T-cell (primary cell): ENCODE results near the gene MRPL42. TPM values are rescaled to one million over a fixed set of nuclear protein-coding genes. Genes with fewer than 3 reads are reported as not detected.
"Not testable (repeated sequence)": the region's sequence is repeated elsewhere in the genome, so short reads cannot be mapped to it uniquely, and the experiment has no call there.

Experiments
- ATAC-seq, 4 experiments: fragments of 200-7000 bp in 3 of 4; fragments of 150-1000 bp in 1 of 4; cut with Tn5 transposase; replicated peaks in 1 of 4; 1 replicate in 3 of 4; 2 replicates in 1 of 4; pipeline ENCODE4 v1.10.0; 2021; ENCODE audit warnings: moderate library complexity in 3 of 4, mild to moderate bottlenecking in 2 of 4, moderate number of reproducible peaks in 1 of 4
- CTCF ChIA-PET, 2 donors: fragments of 300-600 bp; sonication (Branson Sonifier 250); formaldehyde crosslinking; loops; one replicate each; lab custom pipeline; 2022; ENCODE audit warnings: antibody characterized with exemption in 2 of 2; lab: Charles Lee
- POLR2A ChIA-PET, 2 donors: fragments of 300-600 bp; sonication (Branson Sonifier 250); formaldehyde crosslinking; loops; one replicate each; lab custom pipeline; 2022; ENCODE audit warnings: antibody characterized with exemption in 2 of 2; lab: Charles Lee
- DNase-seq, 35 experiments: peaks; one replicate each; pipeline versions ENCODE4 v3.0.0 to v3.0.0-alpha.2; 2013 to 2023
- H3K27ac ChIP-seq: one replicate; pipeline ENCODE4 v1.5.1; 2013; ENCODE audit warnings: low read length
- H3K27me3 ChIP-seq, 2 experiments: replicated peaks in 1 of 2; 1 replicate in 1 of 2; 2 replicates in 1 of 2; pipeline versions ENCODE4 v1.6.1 to v1.7.0; 2013; ENCODE audit warnings: low read length in 1 of 2, mixed read lengths in 1 of 2; ENCODE audit not compliant: control insufficient read depth in 2 of 2, insufficient read depth in 2 of 2; ENCODE audit errors: extremely low read depth in 1 of 2
- H3K36me3 ChIP-seq, 2 donors: 1 replicate in 1 of 2; 2 replicates in 1 of 2; pipeline versions ENCODE4 v1.6.1 to v1.7.0; 2013; ENCODE audit warnings: low read length in 1 of 2; ENCODE audit not compliant: control insufficient read depth in 2 of 2, insufficient read depth in 1 of 2; ENCODE audit errors: extremely low read depth in 1 of 2
- H3K4me1 ChIP-seq, 2 experiments: 1 replicate in 1 of 2; 2 replicates in 1 of 2; pipeline versions ENCODE4 v1.6.1 to v1.7.0; 2013; ENCODE audit warnings: low read length in 2 of 2, mixed read lengths in 1 of 2; ENCODE audit not compliant: insufficient read depth in 2 of 2, control insufficient read depth in 1 of 2; ENCODE audit errors: extremely low read depth in 1 of 2
- H3K4me3 ChIP-seq, 2 donors: 1 replicate in 1 of 2; 2 replicates in 1 of 2; pipeline versions ENCODE4 v1.5.1 to v1.7.0; 2013; ENCODE audit warnings: mild to moderate bottlenecking in 2 of 2, low read length in 1 of 2, moderate library complexity in 1 of 2; ENCODE audit not compliant: control insufficient read depth in 1 of 2; ENCODE audit errors: extremely low read depth in 1 of 2
- H3K9me3 ChIP-seq: 2 replicates; pipeline ENCODE4 v1.7.0; 2013
- H3K27ac Mint-ChIP-seq, 2 donors: one replicate each; pipeline ENCODE4 v1.8.0; 2020 to 2021; ENCODE audit warnings: mild to moderate bottlenecking in 2 of 2, mixed read lengths in 2 of 2
- H3K27me3 Mint-ChIP-seq, 2 donors: one replicate each; pipeline ENCODE4 v1.8.0; 2021 to 2022; ENCODE audit warnings: mixed read lengths in 2 of 2
- H3K36me3 Mint-ChIP-seq: one replicate; pipeline ENCODE4 v1.8.0; 2021; ENCODE audit warnings: mixed read lengths
- H3K4me1 Mint-ChIP-seq, 3 donors: one replicate each; pipeline ENCODE4 v1.8.0; 2020 to 2022; ENCODE audit warnings: mixed read lengths in 3 of 3, mild to moderate bottlenecking in 1 of 3
- H3K4me3 Mint-ChIP-seq, 3 donors: one replicate each; pipeline ENCODE4 v1.8.0; 2020 to 2022; ENCODE audit warnings: mild to moderate bottlenecking in 3 of 3, mixed read lengths in 3 of 3, moderate library complexity in 3 of 3
- H3K9me3 Mint-ChIP-seq, 3 donors: one replicate each; pipeline ENCODE4 v1.8.0; 2020 to 2022; ENCODE audit warnings: mixed read lengths in 3 of 3
- WGBS: methylation state at CpG from one replicate; pipeline ENCODE4 v1.1.5; 2013; ENCODE audit warnings: missing lambda C conversion rate; ENCODE audit not compliant: insufficient coverage; 5-methylcytosine and 5-hydroxymethylcytosine counted together
- total RNA-seq, 35 experiments: library from RNA in 6 of 35; stranded (reverse) in 6 of 35; fragments of 120-200 nt in 1 of 35; gene quantifications; one replicate each; pipeline versions ENCODE4 v1.2.1 to v1.2.4 and lab custom pipeline; 2013 to 2026

The MRPL42 gene
- total RNA-seq, 5 donors from 2014 or later (not counting 1 experiment from before 2014, with no cell fraction given), result 35.1 to 46.7 (median 40.4) TPM

GRCh38 chr12:93498813-93499212, 31.5 kb downstream of the MRPL42 start:
- H3K27me3 ChIP-seq, H3K27me3 Mint-ChIP-seq, H3K4me1 Mint-ChIP-seq, H3K4me3 ChIP-seq, CTCF ChIA-PET, H3K9me3 ChIP-seq, H3K9me3 Mint-ChIP-seq, POLR2A ChIA-PET, H3K27ac ChIP-seq, ATAC-seq, H3K4me3 Mint-ChIP-seq, H3K27ac Mint-ChIP-seq, DNase-seq, H3K4me1 ChIP-seq: not testable (repeated sequence)
- no CpG with 5 or more reads among the region's 1 CpG for WGBS
- peaks cover 30% of the 10 kb centered on the region for H3K36me3 Mint-ChIP-seq
- H3K36me3 ChIP-seq, result peaks cover 3 to 13% of the 10 kb centered on the region in 2 donors

GRCh38 chr12:93500201-93500600, 32.9 kb downstream of the MRPL42 start:
- no peaks in the 10 kb centered on the region for H3K9me3 Mint-ChIP-seq
- POLR2A ChIA-PET, result no interaction called here

GRCh38 chr12:93500667-93501066, 33.4 kb downstream of the MRPL42 start:
- H3K4me1 Mint-ChIP-seq, result peaks cover 0 to 2% (median 0%) of the 10 kb centered on the region in 3 donors
- DNase-seq, result no peak

More at GRCh38 chr12:93500201-93500600, 32.9 kb downstream of the MRPL42 start:
- Histone ChIP-seq H3K4me3 (no peak overlapping the region), H3K27me3 (no peaks in the 10 kb centered on the region), H3K27ac (no peak overlapping the region), H3K9me3 (no peaks in the 10 kb centered on the region), H3K4me1 (no peaks in the 10 kb centered on the region), H3K36me3 (peaks cover 0 to 5% of the 10 kb centered on the region in 2 donors)
- ATAC-seq, result no peak
- Mint-ChIP-seq H3K4me1 (peaks cover 0 to 2% (median 0%) of the 10 kb centered on the region in 3 donors), H3K4me3 (no peak overlapping the region), H3K27me3 (no peaks in the 10 kb centered on the region), H3K36me3 (peaks cover 23% of the 10 kb centered on the region), H3K27ac (no peak overlapping the region)
- WGBS, result no CpG with 5 or more reads among the region's 1 CpG
- no peak for DNase-seq
- CTCF ChIA-PET, result interaction anchor here (1.0 kb wide), 2 partner anchors 601 to 602 kb away, joined by 3 to 7 read pairs; no protein-coding TSS in a partner anchor

GRCh38 chr12:93502802-93503623, 35.7 kb downstream of the MRPL42 start:
- peaks cover 0 to 7% (median 0%) of the 10 kb centered on the region in 3 donors for H3K4me1 Mint-ChIP-seq
- peaks cover 10% of the 10 kb centered on the region for H3K36me3 Mint-ChIP-seq
- Histone ChIP-seq H3K36me3 (peaks cover 0 to 2% of the 10 kb centered on the region in 2 donors), H3K4me1 (no peaks in the 10 kb centered on the region), H3K27ac (no peak overlapping the region), H3K9me3 (no peaks in the 10 kb centered on the region), H3K27me3 (no peaks in the 10 kb centered on the region), H3K4me3 (no peak overlapping the region)
- H3K4me3 Mint-ChIP-seq, result no peak overlapping the region
- peak in 1 of 4 experiments; percentile 46 for ATAC-seq
- peak; percentile 5 to 78 (median 54) for DNase-seq
- H3K9me3 Mint-ChIP-seq, result no peaks in the 10 kb centered on the region
- H3K27ac Mint-ChIP-seq, result no peak overlapping the region
- ChIA-PET POLR2A (interaction anchor here in 1 of 2 donors (0.6 to 0.7 kb wide), 3 partner anchors 19 to 332 kb away, joined by 3 to 8 read pairs (median 4); no protein-coding TSS in a partner anchor), CTCF (interaction anchor here (0.6 to 8.1 kb wide), 44 partner anchors 8 to 1290 kb away, joined by 3 to 294 read pairs (median 4); partner anchors contain the start of gene MRPL42 (in 1 of the 2))
- no peaks in the 10 kb centered on the region for H3K27me3 Mint-ChIP-seq
- 50% methylated on average over 1 of the region's 11 CpGs for WGBS

More at GRCh38 chr12:93500667-93501066, 33.4 kb downstream of the MRPL42 start:
- Histone ChIP-seq H3K9me3 (no peaks in the 10 kb centered on the region), H3K27ac (no peak overlapping the region), H3K27me3 (no peaks in the 10 kb centered on the region), H3K36me3 (peaks cover 0 to 2% of the 10 kb centered on the region in 2 donors), H3K4me3 (no peak overlapping the region), H3K4me1 (no peaks in the 10 kb centered on the region)
- ATAC-seq, result no peak
- H3K36me3 Mint-ChIP-seq, result peaks cover 21% of the 10 kb centered on the region
- no peaks in the 10 kb centered on the region for H3K27me3 Mint-ChIP-seq
- peak overlapping the region in 1 of 2 donors; percentile 36 for H3K27ac Mint-ChIP-seq
- H3K9me3 Mint-ChIP-seq, result no peaks in the 10 kb centered on the region
- ChIA-PET POLR2A (no interaction called here), CTCF (interaction anchor here (1.0 kb wide), 2 partner anchors 601 kb away, joined by 3 to 7 read pairs; no protein-coding TSS in a partner anchor)
- WGBS, result no CpG with 5 or more reads among the region's 2 CpGs
- H3K4me3 Mint-ChIP-seq, result no peak overlapping the region

- Histone ChIP-seq H3K4me3 (no peak overlapping the region), H3K27ac (no peak overlapping the region), H3K27me3 (no peaks in the 10 kb centered on the region), H3K4me1 (no peaks in the 10 kb centered on the region), H3K36me3 (peaks cover 0 to 2% of the 10 kb centered on the region in 2 donors), H3K9me3 (no peaks in the 10 kb centered on the region)
- no peaks in the 10 kb centered on the region for H3K27me3 Mint-ChIP-seq
- ATAC-seq (no peak), DNase-seq (no peak)
- H3K36me3 Mint-ChIP-seq, result peaks cover 10% of the 10 kb centered on the region
- CTCF ChIA-PET, result interaction anchor here (1.1 to 8.1 kb wide), 4 partner anchors 233 to 595 kb away, joined by 3 to 294 read pairs (median 6); no protein-coding TSS in a partner anchor
- no peaks in the 10 kb centered on the region for H3K9me3 Mint-ChIP-seq
- POLR2A ChIA-PET, result no interaction called here
- H3K4me3 Mint-ChIP-seq, result no peak overlapping the region
- H3K4me1 Mint-ChIP-seq, result peaks cover 0 to 7% (median 0%) of the 10 kb centered on the region in 3 donors
- H3K27ac Mint-ChIP-seq, result no peak overlapping the region
These were observed 39.9 kb downstream of the MRPL42 start for GRCh38 chr12:93507165-93507564.

- ChIA-PET CTCF (interaction anchor here in 1 of 2 donors (0.6 to 8.1 kb wide), 3 partner anchors 81 to 592 kb away, joined by 3 to 294 read pairs (median 20); no protein-coding TSS in a partner anchor), POLR2A (no interaction called here)
- peaks cover 7% of the 10 kb centered on the region for H3K36me3 Mint-ChIP-seq
- WGBS, result 88% methylated on average over 1 of the region's 1 CpG
- DNase-seq (no peak), ATAC-seq (no peak)
- H3K4me3 Mint-ChIP-seq, result no peak overlapping the region
- H3K9me3 Mint-ChIP-seq, result no peaks in the 10 kb centered on the region
- Histone ChIP-seq H3K27me3 (no peaks in the 10 kb centered on the region), H3K4me3 (no peak overlapping the region), H3K9me3 (no peaks in the 10 kb centered on the region), H3K4me1 (no peaks in the 10 kb centered on the region), H3K36me3 (no peaks in the 10 kb centered on the region), H3K27ac (no peak overlapping the region)
- H3K27me3 Mint-ChIP-seq, result no peaks in the 10 kb centered on the region
- H3K4me1 Mint-ChIP-seq, result peaks cover 0 to 5% (median 0%) of the 10 kb centered on the region in 3 donors
- no peak overlapping the region for H3K27ac Mint-ChIP-seq
These were observed 42.2 kb downstream of the MRPL42 start for GRCh38 chr12:93509506-93509905.
